Measurements from ENCODE around the gene ZNF726.
"Not testable (repeated sequence)": the region's sequence is repeated elsewhere in the genome, so short reads cannot be mapped to it uniquely, and the experiment has no call there.

ZNF726 gene

DNA sequence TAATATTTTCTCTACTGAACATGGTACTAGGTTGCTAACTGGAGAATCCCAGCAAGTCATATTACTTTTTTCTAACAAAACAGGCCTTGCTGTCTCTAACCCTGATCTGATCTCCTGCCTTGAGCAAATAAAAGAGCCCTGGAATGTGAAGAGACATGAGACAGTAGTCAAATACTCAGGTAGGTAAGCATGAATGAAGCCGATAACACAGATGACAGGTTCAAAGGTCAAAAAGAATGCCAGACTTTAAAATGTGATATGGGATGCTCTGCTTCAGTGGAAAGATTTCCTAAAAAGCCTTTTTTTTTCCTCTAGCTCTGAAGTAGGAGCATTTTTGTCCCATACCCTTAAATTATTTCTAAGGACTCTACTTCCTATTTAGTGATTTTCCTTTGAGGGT is 28.7 kb downstream of the ZNF726 start:
- no peak for DNase-seq (ENCODE audit: low read depth, low spot score)

- no peak for DNase-seq (ENCODE audit: low read depth, low spot score)
Observed at GRCh38 chr19:23946569-23946968, 31.9 kb downstream of the ZNF726 start.

GRCh38 chr19:23949611-23950010 is 34.9 kb downstream of the ZNF726 start:
- DNase-seq (ENCODE audit: low read depth, low spot score), result no peak

DNA sequence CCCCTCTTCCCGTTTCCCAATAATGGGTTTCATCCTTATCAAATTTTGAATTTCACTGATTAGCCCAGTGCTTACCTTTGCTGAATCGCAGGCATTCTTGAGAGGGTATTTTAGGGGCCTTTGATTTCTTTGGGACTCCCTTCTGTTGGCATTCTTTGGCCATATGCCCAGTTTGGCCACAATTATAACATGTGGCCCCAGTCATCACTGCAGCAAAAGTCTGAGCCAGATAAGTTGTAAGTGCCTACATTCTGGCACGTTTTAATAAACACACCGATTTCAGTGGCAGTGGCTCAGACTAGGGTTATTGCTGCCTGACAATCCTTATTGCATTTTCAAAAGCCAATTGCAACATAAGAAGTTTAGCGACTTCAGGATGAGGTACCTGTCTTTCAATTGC is 41.4 kb downstream of the ZNF726 start:
- no peak for DNase-seq (ENCODE audit: low read depth, low spot score)

DNA sequence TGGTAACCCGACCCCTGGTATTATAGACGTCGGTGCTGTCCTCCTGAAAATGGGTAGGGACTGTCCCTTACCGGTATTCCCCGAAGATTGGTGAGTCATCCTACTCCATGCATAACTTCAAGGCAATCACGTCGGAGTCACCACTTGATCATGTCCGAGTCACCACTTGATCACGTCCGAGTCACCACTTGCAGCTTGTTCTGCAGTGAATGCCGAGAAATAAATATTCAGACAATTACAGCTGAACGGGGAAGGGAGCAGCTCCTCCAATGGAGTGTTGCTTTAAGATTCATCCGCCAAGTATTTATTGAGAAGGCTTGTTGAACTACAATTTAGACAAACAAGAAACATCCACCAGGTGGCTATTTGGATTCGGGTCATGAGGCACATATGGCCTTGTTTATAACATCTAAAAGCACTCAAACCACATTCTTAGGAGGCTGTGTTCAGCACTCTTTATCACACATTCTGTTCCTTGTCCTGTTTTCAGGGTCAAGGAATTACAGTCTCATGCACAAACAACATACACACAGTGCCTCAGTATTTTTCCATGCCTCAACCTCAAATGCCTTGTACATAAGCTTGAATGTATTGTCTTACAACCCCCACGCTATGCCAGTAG is 43.1 kb downstream of the ZNF726 start:
- no peak for DNase-seq (ENCODE audit: low read depth, low spot score)

DNA sequence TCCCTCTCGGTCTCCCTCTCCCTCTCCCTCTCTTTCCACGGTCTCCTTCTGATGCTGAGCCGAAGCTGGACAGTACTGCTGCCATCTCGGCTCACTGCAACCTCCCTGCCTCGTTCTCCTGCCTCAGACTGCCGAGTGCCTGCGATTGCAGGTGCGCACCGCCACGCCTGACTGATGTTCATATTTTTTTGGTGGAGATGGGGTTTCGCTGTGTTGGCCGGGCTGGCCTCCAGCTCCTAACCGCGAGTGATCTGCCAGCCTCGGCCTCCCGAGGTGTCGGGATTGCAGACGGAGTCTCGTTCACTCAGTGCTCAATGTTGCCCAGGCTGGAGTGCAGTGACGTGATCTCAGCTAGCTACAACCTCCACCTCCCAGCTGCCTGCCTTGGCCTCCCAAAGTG is 48.7 kb downstream of the ZNF726 start:
- not testable (repeated sequence) for DNase-seq (ENCODE audit: low read depth, low spot score)

- not testable (repeated sequence) for DNase-seq (ENCODE audit: low read depth, low spot score)
Observed at GRCh38 chr19:23963881-23964280, 49.2 kb downstream of the ZNF726 start.

DNA sequence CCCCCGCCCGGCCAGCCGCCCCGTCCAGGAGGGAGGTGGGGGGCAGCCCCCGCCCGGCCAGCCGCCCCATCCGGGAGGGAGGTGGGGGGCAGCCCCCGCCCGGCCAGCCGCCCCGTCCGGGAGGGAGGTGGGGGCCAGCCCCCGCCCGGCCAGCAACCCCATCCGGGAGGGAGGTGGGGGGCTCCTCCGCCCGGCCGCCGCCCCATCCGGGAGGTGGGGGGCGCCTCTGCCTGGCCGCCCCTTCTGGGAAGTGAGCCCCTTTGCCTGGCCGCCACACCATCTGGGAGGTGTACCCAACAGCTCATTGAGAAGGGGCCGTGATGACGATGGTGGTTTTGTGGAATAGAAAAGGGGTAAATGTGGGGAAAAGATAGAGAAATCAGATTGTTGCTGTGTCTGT is 49.6 kb downstream of the ZNF726 start:
- DNase-seq (ENCODE audit: low read depth, low spot score), result not testable (repeated sequence)

- no peak for DNase-seq (ENCODE audit: low read depth, low spot score)
Observed at GRCh38 chr19:23969630-23970029, 54.9 kb downstream of the ZNF726 start.

DNA sequence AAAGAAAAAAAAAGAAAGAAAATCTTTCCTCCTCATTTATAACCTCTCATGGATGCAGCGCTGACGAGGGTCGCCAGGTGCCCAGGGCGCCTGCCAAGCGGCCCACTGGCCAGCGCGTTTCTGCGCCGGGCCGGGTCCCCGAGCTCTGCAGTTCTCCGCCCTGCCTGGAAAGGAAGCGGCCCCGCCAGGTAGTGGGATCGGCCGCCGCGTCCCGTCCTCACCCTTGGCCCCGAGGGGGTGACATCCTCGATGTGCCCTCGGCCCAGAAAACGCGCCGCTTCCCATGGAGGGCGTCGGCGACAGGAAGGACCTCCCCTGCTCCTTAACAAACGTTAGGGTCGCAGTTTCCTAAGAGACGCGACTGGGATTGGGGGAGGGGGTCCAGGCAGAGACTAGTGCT is 56.9 kb downstream of the ZNF726 start:
- no peak for DNase-seq (ENCODE audit: low read depth, low spot score)

DNA sequence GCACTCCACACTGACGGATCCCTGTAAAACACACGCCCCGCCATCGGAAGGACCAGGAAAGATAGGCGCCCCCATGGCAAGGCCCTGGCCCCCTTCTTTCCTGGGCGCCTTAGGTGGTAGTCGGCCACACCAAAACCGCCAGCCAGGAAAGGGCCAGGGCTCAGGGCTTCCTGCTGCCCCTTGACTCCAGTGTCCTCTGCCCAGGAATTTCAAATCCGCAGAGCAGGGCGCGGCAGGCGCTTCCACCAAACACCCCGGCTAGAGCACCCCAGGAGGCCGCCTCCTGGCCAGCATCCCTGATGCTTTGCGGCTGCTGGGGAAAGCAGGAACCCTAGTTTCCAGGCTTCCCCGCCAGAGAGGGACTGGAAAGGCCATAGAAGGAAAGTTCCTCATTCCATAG is 57.5 kb downstream of the ZNF726 start:
- DNase-seq (ENCODE audit: low read depth, low spot score), result no peak

DNA sequence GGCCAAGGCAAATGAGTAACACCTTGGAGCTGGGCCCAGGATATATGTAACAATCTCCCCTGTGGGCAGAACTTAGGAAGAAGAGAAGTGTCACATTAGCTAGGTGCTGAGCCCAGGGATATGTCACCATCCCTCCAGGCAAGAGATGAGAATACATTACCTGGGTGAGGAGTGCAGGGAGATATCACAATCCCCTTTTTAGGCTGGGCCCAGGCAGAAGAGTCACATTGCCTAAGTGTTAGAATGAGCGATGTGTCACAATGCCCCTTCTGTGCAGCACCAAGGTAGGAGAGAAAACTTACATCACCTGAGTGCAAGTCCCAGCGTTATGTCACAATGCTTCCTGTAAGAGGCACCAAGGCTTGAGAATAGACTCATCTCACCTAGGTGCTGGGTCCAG is 60.3 kb downstream of the ZNF726 start:
- DNase-seq (ENCODE audit: low read depth, low spot score), result no peak

DNA sequence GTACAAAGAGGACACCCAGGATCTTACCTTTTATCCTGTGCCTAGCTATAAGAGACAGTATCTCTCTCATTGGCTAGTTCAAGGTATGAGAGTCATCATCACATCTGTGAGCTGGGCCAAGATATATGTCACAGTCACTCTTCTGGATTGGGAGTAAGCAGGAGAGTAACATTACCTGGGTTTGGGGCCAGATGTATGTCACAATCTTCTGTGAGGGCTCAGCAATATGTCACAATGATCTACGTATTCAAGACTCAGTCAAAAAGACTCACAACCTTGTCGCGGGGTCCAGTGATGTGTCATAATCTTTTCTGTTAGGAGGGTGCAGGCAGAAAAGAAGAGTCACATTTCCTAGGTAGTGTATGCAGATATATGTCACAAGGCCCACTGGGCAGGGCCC is 61.9 kb downstream of the ZNF726 start:
- DNase-seq (ENCODE audit: low read depth, low spot score), result not testable (repeated sequence)

- DNase-seq (ENCODE audit: low read depth, low spot score), result not testable (repeated sequence)
Observed at GRCh38 chr19:23977256-23977655, 62.6 kb downstream of the ZNF726 start.

GRCh38 chr19:23978068-23978467 is 63.4 kb downstream of the ZNF726 start:
- no peak for DNase-seq (ENCODE audit: low read depth, low spot score)

DNA sequence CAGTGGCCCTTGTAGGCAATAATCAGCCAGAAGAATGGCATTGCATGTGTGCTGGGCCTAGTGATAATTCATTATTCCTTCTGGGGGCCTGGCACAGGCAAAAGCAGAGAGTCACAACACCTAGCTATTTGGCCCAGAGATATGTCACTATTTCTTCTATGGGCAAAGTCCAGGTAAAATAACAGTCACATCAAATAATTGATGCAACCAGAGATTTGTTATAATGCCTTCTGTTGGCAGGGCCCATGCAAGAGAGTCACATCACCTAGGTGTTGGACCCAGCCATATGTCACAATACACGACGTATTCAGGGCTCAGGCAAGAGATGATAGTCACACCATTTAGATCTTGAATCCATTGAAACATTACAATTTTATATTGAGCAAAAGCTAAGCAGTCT is 66.1 kb downstream of the ZNF726 start:
- no peak for DNase-seq (ENCODE audit: low read depth, low spot score)

GRCh38 chr19:23981863-23982262 is 67.2 kb downstream of the ZNF726 start:
- DNase-seq (ENCODE audit: low read depth, low spot score), result no peak

GRCh38 chr19:23983406-23983805 is 68.7 kb downstream of the ZNF726 start:
- DNase-seq (ENCODE audit: low read depth, low spot score), result no peak
